HepG2 (cell line): Measurements from ENCODE around the gene CYYR1. TPM values are rescaled to one million over a fixed set of nuclear protein-coding genes. Genes with fewer than 3 reads are reported as not detected.

ENCODE experiments used
- ADNP ChIP-seq: sonication (generic); formaldehyde crosslinking; IDR thresholded peaks from 2 replicates; pipeline ENCODE4 v1.4.0; 2020; ENCODE audit warnings: missing genetic modification reagents
- ARHGAP35 ChIP-seq: sonication (generic); formaldehyde crosslinking; IDR thresholded peaks from 2 replicates; pipeline ENCODE4 v1.9.0; 2022; ENCODE audit warnings: mild to moderate bottlenecking, inconsistent platforms, moderate library complexity, missing genetic modification reagents, borderline replicate concordance
- CENPBD1 ChIP-seq: sonication (generic); formaldehyde crosslinking; IDR thresholded peaks from 2 replicates; pipeline ENCODE4 v1.8.0; 2022; ENCODE audit warnings: missing genetic modification reagents, low read depth, mild to moderate bottlenecking, borderline replicate concordance
- ETV6 ChIP-seq: sonication (generic); formaldehyde crosslinking; conservative IDR thresholded peaks from 2 replicates; pipeline ENCODE4 v1.4.0; 2020; ENCODE audit warnings: missing genetic modification reagents
- RARG ChIP-seq: sonication (generic); formaldehyde crosslinking; IDR thresholded peaks from 2 replicates; pipeline ENCODE4 v1.4.0; 2020; ENCODE audit warnings: low read depth, mild to moderate bottlenecking, missing genetic modification reagents
- RFX5 ChIP-seq: IDR thresholded peaks from 2 replicates; pipeline ENCODE4 v1.6.1; 2011; ENCODE audit warnings: low read depth, low read length, improper control_type of control experiment
- ZBTB3 ChIP-seq: sonication (generic); formaldehyde crosslinking; IDR thresholded peaks from 2 replicates; pipeline ENCODE4 v1.4.0; 2020; ENCODE audit warnings: low read depth, mild to moderate bottlenecking, moderate library complexity, missing genetic modification reagents, borderline replicate concordance
- ZBTB4 ChIP-seq: sonication (generic); formaldehyde crosslinking; IDR thresholded peaks from 2 replicates; pipeline ENCODE4 v1.4.0; 2020; ENCODE audit warnings: missing genetic modification reagents, mild to moderate bottlenecking, borderline replicate concordance
- ZNF280B ChIP-seq: sonication (generic); formaldehyde crosslinking; IDR thresholded peaks from 2 replicates; pipeline ENCODE4 v1.5.0; 2020; ENCODE audit warnings: missing genetic modification reagents, mild to moderate bottlenecking, borderline replicate concordance
- polyA plus RNA-seq, 8 experiments: library from polyadenylated mRNA; depleted of rRNA in 3 of 8; stranded (reverse) in 7 of 8; unstranded in 1 of 8; fragments of >200 nt; fragmentation: Illumina TruSeq in 4 of 8; extraction: Trizol in 4 of 8; gene quantifications; 2 replicates each; pipeline versions ENCODE4 v1.2.1 to v1.2.3, GENCODE V29; 2011 to 2016; ENCODE audit warnings: low read depth in 4 of 8, missing spikeins in 1 of 8, mixed read lengths in 1 of 8; ENCODE audit not compliant: insufficient read depth in 1 of 8
- total RNA-seq, 5 experiments: library from RNA; depleted of rRNA; stranded (reverse); fragments of >200 nt; fragmentation: Illumina TruSeq; extraction: Trizol; gene quantifications; 2 replicates each; pipeline ENCODE4 v1.2.3, GENCODE V29; 2016; ENCODE audit warnings: low read depth in 1 of 5
- TF ChIP-seq, protein P1 (sequence below): sonication (generic); formaldehyde crosslinking; IDR thresholded peaks from 2 replicates; pipeline ENCODE4 v1.5.0; 2020; ENCODE audit warnings: mild to moderate bottlenecking, missing genetic modification reagents, borderline replicate concordance
- TF ChIP-seq, protein P2 (sequence below): sonication (generic); formaldehyde crosslinking; conservative IDR thresholded peaks from 2 replicates; pipeline ENCODE4 v1.4.0; 2020; ENCODE audit warnings: missing genetic modification reagents

The CYYR1 gene
- total and polyA plus RNA-seq, 2 of the 13 experiments (the other 11 are each of a cell fraction or from before 2014, with no cell fraction given) = not detected

DNA sequence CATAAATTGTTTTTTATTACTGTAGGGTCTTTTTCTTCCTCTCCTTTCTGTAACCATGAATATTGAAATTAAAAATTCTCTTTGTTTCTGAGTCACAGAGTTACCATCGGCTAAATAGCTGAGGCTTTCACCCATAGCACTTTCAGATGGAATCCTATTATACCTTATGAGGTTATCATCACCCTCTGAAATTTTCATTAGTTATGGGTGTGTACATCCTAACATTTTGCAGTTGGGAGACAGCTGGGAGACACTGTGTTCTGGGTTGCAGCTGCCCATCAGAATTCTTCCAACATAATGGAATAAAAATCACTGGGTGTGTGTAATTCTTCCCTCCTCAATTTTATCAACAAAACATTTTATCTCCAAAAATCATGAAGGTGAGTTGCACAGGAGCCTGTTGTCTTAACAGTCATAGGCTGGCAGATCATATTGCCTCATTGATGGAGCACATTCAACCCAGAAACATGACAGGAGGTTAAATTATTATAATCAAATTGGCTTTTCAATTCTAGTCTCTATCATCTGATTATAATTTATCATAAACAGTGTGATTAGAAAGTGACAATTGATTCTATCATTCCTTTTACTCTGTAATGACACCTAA lies 17.4 kb downstream of the CYYR1 start (continued):
- TF ChIP-seq, protein P1, sequence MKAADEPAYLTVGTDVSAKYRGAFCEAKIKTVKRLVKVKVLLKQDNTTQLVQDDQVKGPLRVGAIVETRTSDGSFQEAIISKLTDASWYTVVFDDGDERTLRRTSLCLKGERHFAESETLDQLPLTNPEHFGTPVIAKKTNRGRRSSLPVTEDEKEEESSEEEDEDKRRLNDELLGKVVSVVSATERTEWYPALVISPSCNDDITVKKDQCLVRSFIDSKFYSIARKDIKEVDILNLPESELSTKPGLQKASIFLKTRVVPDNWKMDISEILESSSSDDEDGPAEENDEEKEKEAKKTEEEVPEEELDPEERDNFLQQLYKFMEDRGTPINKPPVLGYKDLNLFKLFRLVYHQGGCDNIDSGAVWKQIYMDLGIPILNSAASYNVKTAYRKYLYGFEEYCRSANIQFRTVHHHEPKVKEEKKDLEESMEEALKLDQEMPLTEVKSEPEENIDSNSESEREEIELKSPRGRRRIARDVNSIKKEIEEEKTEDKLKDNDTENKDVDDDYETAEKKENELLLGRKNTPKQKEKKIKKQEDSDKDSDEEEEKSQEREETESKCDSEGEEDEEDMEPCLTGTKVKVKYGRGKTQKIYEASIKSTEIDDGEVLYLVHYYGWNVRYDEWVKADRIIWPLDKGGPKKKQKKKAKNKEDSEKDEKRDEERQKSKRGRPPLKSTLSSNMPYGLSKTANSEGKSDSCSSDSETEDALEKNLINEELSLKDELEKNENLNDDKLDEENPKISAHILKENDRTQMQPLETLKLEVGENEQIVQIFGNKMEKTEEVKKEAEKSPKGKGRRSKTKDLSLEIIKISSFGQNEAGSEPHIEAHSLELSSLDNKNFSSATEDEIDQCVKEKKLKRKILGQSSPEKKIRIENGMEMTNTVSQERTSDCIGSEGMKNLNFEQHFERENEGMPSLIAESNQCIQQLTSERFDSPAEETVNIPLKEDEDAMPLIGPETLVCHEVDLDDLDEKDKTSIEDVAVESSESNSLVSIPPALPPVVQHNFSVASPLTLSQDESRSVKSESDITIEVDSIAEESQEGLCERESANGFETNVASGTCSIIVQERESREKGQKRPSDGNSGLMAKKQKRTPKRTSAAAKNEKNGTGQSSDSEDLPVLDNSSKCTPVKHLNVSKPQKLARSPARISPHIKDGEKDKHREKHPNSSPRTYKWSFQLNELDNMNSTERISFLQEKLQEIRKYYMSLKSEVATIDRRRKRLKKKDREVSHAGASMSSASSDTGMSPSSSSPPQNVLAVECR (CRISPR knock-in tag) = no peak
- TF ChIP-seq ZNF280B (CRISPR knock-in tag) (no peak), ZBTB3 (CRISPR knock-in tag) (no peak), RFX5 (no peak), ADNP (CRISPR knock-in tag) (no peak), ARHGAP35 (CRISPR knock-in tag) (no peak), RARG (CRISPR knock-in tag) (no peak), ZBTB4 (no peak), CENPBD1 (CRISPR knock-in tag) (no peak), ETV6 (CRISPR knock-in tag) (no peak)
- TF ChIP-seq, protein P2, sequence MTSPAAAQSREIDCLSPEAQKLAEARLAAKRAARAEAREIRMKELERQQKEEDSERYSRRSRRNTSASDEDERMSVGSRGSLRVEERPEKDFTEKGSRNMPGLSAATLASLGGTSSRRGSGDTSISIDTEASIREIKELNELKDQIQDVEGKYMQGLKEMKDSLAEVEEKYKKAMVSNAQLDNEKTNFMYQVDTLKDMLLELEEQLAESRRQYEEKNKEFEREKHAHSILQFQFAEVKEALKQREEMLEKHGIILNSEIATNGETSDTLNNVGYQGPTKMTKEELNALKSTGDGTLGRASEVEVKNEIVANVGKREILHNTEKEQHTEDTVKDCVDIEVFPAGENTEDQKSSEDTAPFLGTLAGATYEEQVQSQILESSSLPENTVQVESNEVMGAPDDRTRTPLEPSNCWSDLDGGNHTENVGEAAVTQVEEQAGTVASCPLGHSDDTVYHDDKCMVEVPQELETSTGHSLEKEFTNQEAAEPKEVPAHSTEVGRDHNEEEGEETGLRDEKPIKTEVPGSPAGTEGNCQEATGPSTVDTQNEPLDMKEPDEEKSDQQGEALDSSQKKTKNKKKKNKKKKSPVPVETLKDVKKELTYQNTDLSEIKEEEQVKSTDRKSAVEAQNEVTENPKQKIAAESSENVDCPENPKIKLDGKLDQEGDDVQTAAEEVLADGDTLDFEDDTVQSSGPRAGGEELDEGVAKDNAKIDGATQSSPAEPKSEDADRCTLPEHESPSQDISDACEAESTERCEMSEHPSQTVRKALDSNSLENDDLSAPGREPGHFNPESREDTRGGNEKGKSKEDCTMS (CRISPR knock-in tag) = no peak
